GM15510 (cell line): ENCODE measurements around the gene NECAB2.

ENCODE experiments used
- POLR2A ChIP-seq: IDR thresholded peaks from 3 replicates; pipeline ENCODE4 v1.6.1; 2011; ENCODE audit warnings: borderline replicate concordance; ENCODE audit not compliant: insufficient read length; ENCODE audit errors: extremely low read depth

The NECAB2 gene

GRCh38 chr16:83932955-83933673 is 34.9 kb upstream of the NECAB2 start:
- TF ChIP-seq POLR2A, result no peak

GRCh38 chr16:83933885-83934683 is 34.0 kb upstream of the NECAB2 start:
- no peak for TF ChIP-seq POLR2A

DNA sequence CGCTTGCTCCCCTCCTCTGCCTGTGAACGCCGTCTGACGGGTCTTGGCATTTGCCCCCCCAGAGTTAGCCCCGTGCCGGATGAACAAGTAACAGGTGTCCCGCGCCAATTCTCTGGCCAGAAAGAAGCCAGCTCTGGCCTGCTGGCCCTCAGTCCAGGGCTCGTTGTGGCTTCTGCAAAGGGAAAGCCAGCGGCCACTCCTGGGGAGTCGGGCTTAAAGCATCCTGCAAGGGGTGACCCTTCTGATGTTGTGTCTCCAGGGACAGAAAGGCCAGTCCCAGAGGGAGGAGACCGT is 33.4 kb upstream of the NECAB2 start:
- TF ChIP-seq POLR2A, result no peak

DNA sequence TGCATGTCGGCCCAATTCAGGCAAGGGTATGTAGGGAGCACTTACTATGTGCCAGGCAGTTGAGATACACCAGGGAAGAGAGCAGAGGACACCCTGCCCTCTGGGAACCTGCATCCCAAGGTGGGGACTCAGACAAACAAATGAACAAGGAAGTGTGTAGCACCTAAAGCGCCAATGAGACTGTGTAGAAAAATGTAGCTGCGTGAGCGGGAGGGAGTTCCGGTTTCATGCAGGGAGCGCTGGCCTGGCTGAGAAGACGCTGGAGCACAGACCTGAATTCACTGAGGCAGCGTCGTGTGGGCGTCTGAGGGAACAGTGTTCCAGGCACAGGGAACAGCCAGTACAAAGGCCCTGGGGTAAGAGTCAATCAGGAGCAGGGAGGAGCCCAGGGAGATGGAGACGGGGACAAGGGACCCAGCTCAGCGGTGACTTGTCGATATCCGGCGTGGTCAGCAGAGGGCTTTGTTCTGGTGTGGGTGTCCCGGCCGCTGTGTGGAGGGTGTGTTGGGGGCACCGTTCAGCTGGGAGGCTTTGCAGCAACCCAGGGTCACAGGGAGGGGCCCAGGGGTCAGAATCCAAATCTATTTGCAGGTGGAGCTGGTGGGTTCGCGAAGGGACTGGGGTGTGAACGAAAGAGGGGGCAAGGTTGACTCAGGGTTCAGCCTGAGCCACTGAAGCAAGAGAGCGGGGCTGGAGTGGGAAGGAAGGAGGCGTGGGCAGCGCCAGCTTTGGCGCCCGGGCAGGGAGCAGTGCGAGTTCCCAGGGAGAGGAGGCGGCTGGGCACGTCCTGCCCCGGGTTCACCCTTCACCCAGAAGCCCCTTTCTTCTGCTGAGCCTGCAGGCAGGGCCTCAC is 32.8 kb upstream of the NECAB2 start:
- TF ChIP-seq POLR2A, result no peak

- no peak for TF ChIP-seq POLR2A
Measured at GRCh38 chr16:83935858-83936255, 32.2 kb upstream of the NECAB2 start.

- TF ChIP-seq POLR2A, result no peak
Measured at GRCh38 chr16:83936581-83937165, 31.4 kb upstream of the NECAB2 start.

DNA sequence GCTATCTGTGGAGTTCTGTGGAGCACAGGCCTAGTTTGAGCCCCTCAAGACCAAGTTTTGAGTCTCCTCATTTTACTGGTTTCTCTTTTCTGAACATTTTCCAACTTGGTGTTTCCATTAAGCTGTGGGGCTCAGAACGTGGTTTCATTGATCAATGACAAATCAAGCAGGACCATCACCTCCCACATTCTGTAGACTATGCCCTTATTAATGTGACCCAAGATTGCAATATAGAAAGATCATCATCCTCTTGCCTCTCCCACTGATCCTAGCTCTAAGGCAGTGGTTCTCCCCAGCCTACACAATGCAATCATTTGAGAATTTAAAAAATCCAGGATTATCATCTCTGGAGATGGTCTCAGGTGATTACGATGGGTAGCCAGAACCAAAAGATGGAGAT is 30.8 kb upstream of the NECAB2 start:
- no peak for TF ChIP-seq POLR2A

DNA sequence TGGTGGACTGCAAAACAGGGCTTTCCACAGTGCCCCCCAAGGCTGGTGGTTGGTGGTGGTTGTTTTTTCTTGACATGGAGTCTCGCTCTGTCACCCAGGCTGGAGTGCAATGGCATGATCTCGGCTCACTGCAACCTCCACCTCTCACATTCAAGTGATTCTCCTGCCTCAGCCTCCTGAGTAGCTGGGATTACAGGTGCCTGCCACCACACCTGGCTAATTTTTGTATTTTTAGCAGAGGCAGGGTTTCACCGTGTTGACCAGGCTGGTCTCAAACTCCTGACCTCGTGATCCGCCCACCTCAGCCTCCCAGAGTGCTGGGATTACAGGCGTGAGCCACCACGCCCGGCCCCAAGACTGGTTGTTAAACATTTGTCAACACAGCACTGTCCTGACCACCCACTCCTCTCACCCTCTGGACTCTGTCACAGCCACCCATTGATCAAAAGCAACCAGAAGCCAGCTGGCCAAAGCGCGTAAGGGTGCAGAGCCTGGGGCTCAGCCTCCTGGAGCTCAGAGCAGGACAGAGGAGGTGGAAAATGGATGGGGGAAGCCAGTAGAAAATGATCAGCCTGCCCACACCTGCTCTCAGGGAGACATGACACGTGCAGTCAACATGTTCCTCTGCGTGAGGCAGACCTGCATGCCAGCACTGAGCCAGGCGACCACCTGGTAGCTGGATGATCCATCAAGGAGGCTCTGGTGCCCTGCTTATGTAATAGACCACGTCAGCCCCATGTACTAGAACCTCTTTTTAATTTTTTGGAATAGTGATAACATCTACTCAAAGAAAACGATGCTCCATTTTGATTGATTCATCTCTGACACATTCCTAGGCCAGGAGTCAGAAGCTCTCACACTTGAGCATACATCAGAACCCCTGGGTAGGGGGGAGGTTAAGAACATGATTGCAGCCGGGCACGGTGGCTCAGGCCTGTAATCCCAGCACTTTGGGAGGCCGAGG is 29.8 kb upstream of the NECAB2 start:
- no peak for TF ChIP-seq POLR2A

- TF ChIP-seq POLR2A, result no peak
Measured at GRCh38 chr16:83939266-83939855, 28.7 kb upstream of the NECAB2 start.

GRCh38 chr16:83940119-83940518 is 27.9 kb upstream of the NECAB2 start:
- no peak for TF ChIP-seq POLR2A

- no peak for TF ChIP-seq POLR2A
Measured at GRCh38 chr16:83940630-83941378, 27.2 kb upstream of the NECAB2 start.

- no peak for TF ChIP-seq POLR2A
Measured at GRCh38 chr16:83942074-83942473, 26.0 kb upstream of the NECAB2 start.

- no peak for TF ChIP-seq POLR2A
Measured at GRCh38 chr16:83942815-83943515, 25.1 kb upstream of the NECAB2 start.

GRCh38 chr16:83943516-83944050 is 24.5 kb upstream of the NECAB2 start:
- TF ChIP-seq POLR2A, result no peak
